SU-DHL-6 (cell line): ENCODE data around the gene SP140L.
"Not testable (repeated sequence)": the region's sequence is repeated elsewhere in the genome, so short reads cannot be mapped to it uniquely, and the experiment has no call there.

Source experiments
- H2AFZ ChIP-seq: fragments of 200-600 bp; sonication (generic); 2 replicates; pipeline ENCODE4 v1.6.1; 2014; ENCODE audit warnings: low read depth, mild to moderate bottlenecking, moderate library complexity, mixed read lengths, antibody characterized with exemption, low read length; ENCODE audit not compliant: severe bottlenecking
- H3F3A ChIP-seq: fragments of 200-600 bp; shearing (Covaris generic); 2 replicates; pipeline ENCODE4 v1.6.0; 2016; ENCODE audit warnings: antibody characterized with exemption, mild to moderate bottlenecking; ENCODE audit not compliant: insufficient read depth
- H3K27ac ChIP-seq: fragments of 200-600 bp; sonication (generic); 2 replicates; pipeline ENCODE4 v1.5.1; 2016; ENCODE audit warnings: low read depth, mild to moderate bottlenecking, low read length, moderate library complexity, mixed read lengths
- H3K27me3 ChIP-seq: fragments of 200-600 bp; sonication (generic), shearing (Covaris generic); 2 replicates; pipeline ENCODE4 v1.6.0; 2014; ENCODE audit warnings: mild to moderate bottlenecking, low read length
- H3K36me3 ChIP-seq: fragments of 200-600 bp; sonication (generic); 2 replicates; pipeline ENCODE4 v1.6.1; 2014; ENCODE audit warnings: mild to moderate bottlenecking, low read length, mixed read lengths
- H3K4me2 ChIP-seq: fragments of 300-600, 200-600 bp; shearing (Covaris generic), sonication (generic); 2 replicates; pipeline ENCODE4 v1.6.0; 2014; ENCODE audit warnings: low read length, low read depth, mild to moderate bottlenecking; ENCODE audit not compliant: poor library complexity, severe bottlenecking
- H3K4me3 ChIP-seq: fragments of 200-600 bp; sonication (generic); 2 replicates; pipeline ENCODE4 v1.5.1; 2014; ENCODE audit warnings: antibody characterized with exemption, low read length, mild to moderate bottlenecking, mixed read lengths; ENCODE audit not compliant: insufficient read depth, poor library complexity, severe bottlenecking
- H3K79me2 ChIP-seq: fragments of 200-600 bp; sonication (generic); 2 replicates; pipeline ENCODE4 v1.6.1; 2014; ENCODE audit warnings: mild to moderate bottlenecking, low read length, moderate library complexity; ENCODE audit not compliant: insufficient read depth
- H3K9ac ChIP-seq: fragments of 200-600 bp; sonication (generic); 2 replicates; pipeline ENCODE4 v1.7.0; 2014; ENCODE audit warnings: mild to moderate bottlenecking, low read length
- H3K9me2 ChIP-seq: fragments of 200-600 bp; sonication (generic); replicated peaks from 2 replicates; pipeline ENCODE4 v1.6.1; 2014; ENCODE audit warnings: low read length; ENCODE audit not compliant: insufficient read depth
- H3K9me3 ChIP-seq: fragments of 200-600 bp; sonication (generic); 2 replicates; pipeline ENCODE4 v1.6.1; 2014; ENCODE audit warnings: low read length, mixed read lengths; ENCODE audit not compliant: insufficient read depth
- H4K20me1 ChIP-seq: fragments of 200-600 bp; sonication (generic); 2 replicates; pipeline ENCODE4 v1.6.1; 2014; ENCODE audit warnings: low read depth, mild to moderate bottlenecking, antibody characterized with exemption, low read length, moderate library complexity, mixed read lengths
- EZH2phosphoT487 ChIP-seq: fragments of 200-600 bp; sonication (generic), shearing (Covaris generic); conservative IDR thresholded peaks from 2 replicates; pipeline ENCODE4 v1.6.1; 2018; ENCODE audit warnings: mild to moderate bottlenecking, antibody characterized with exemption, low read length, moderate library complexity, mixed read lengths
- TF ChIP-seq, protein P1 (sequence below): fragments of 200-600 bp; sonication (generic); IDR thresholded peaks from one replicate; pipeline ENCODE4 v1.5.1; 2017; ENCODE audit warnings: antibody characterized with exemption, mild to moderate bottlenecking, low read length, moderate library complexity; ENCODE audit not compliant: insufficient read depth, poor library complexity, severe bottlenecking

The SP140L gene

DNA sequence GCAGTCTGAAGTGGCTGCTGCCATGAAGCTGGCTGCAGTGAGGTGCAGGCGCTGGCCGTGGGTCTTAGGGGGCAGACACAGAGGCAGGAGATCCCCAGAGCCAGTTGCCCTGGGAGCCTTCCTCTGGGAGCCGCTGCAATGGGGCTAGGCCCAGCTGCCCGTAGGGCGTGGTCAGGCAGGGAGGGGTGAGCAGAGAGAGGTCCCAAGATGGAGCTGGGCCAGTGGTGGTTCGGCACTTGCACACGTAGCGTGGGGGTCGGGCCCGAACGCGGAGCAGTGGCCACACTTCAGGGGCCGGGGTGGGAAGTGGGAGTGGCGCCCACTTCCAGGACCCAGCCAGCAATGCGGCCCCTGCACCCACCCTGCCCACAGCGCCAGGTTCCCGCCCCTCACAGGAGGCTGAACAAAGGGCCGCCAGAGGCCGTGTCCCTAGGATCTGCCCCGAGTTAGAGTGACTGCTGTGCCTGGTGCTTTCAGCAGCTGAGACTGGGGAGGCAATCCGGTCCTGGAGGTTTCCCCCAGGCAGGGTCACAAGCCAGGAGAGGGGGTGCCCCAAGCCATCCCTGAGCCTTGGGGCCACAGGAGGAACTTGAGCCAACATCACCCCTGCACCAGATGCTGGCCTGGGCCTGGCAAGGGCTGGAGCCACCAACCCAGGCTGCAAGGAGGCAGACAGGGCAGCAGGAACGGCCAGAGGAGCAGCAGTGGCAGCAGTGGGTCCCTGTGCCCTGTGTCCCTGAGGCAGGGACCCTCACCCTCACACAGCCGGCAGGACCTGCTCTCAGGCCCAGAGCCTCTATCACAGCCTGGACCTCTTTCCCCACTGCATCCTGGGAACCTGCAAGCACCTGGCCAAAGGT lies 21.3 kb upstream of the SP140L start:
- TF ChIP-seq, protein P1, sequence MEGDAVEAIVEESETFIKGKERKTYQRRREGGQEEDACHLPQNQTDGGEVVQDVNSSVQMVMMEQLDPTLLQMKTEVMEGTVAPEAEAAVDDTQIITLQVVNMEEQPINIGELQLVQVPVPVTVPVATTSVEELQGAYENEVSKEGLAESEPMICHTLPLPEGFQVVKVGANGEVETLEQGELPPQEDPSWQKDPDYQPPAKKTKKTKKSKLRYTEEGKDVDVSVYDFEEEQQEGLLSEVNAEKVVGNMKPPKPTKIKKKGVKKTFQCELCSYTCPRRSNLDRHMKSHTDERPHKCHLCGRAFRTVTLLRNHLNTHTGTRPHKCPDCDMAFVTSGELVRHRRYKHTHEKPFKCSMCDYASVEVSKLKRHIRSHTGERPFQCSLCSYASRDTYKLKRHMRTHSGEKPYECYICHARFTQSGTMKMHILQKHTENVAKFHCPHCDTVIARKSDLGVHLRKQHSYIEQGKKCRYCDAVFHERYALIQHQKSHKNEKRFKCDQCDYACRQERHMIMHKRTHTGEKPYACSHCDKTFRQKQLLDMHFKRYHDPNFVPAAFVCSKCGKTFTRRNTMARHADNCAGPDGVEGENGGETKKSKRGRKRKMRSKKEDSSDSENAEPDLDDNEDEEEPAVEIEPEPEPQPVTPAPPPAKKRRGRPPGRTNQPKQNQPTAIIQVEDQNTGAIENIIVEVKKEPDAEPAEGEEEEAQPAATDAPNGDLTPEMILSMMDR: no peak
- TF ChIP-seq EZH2phosphoT487: no peak
- Histone ChIP-seq H3K27me3 (no peaks in the 10 kb centered on the region), H3K9ac (no peak overlapping the region), H3K4me2 (no peak overlapping the region), H3K9me2 (no peaks in the 10 kb centered on the region), H3K36me3 (no peaks in the 10 kb centered on the region), H2AFZ (no peak overlapping the region), H3K27ac (no peak overlapping the region), H3K79me2 (no peaks in the 10 kb centered on the region), H4K20me1 (no peaks in the 10 kb centered on the region), H3K4me3 (no peak overlapping the region), H3F3A (no peaks in the 10 kb centered on the region), H3K9me3 (no peaks in the 10 kb centered on the region)

- H3K36me3 ChIP-seq: no peaks in the 10 kb centered on the region
- no peak overlapping the region for H3K9ac ChIP-seq
- H3K9me3 ChIP-seq: no peaks in the 10 kb centered on the region
- H3K27me3 ChIP-seq: no peaks in the 10 kb centered on the region
- H3K4me2 ChIP-seq: no peak overlapping the region
- no peak overlapping the region for H3K27ac ChIP-seq
- H3K9me2 ChIP-seq: no peaks in the 10 kb centered on the region
- no peaks in the 10 kb centered on the region for H3F3A ChIP-seq
- no peaks in the 10 kb centered on the region for H4K20me1 ChIP-seq
- H3K79me2 ChIP-seq: no peaks in the 10 kb centered on the region
- TF ChIP-seq, protein P1: no peak
- H2AFZ ChIP-seq: no peak overlapping the region
- no peak overlapping the region for H3K4me3 ChIP-seq
Observed at GRCh38 chr2:230306474-230306873, 20.5 kb upstream of the SP140L start.

GRCh38 chr2:230307485-230307884 lies 19.5 kb upstream of the SP140L start:
- no peak overlapping the region for H2AFZ ChIP-seq
- H4K20me1 ChIP-seq: no peaks in the 10 kb centered on the region
- H3K27ac ChIP-seq: no peak overlapping the region
- no peaks in the 10 kb centered on the region for H3K9me3 ChIP-seq
- H3K36me3 ChIP-seq: 0 out of 2 replicates have a peak, but pooled peaks cover 4% of the 10 kb centered on the region
- H3K27me3 ChIP-seq: no peaks in the 10 kb centered on the region
- no peaks in the 10 kb centered on the region for H3K9me2 ChIP-seq
- H3K79me2 ChIP-seq: no peaks in the 10 kb centered on the region
- no peak for TF ChIP-seq EZH2phosphoT487
- H3K4me2 ChIP-seq: no peak overlapping the region
- no peak overlapping the region for H3K4me3 ChIP-seq
- H3F3A ChIP-seq: no peaks in the 10 kb centered on the region
- no peak overlapping the region for H3K9ac ChIP-seq

GRCh38 chr2:230308402-230309000 lies 18.5 kb upstream of the SP140L start:
- Histone ChIP-seq H3K27ac (no peak overlapping the region), H3K36me3 (0 out of 2 replicates have a peak, but pooled peaks cover 8% of the 10 kb centered on the region), H2AFZ (no peak overlapping the region), H3K9me3 (no peaks in the 10 kb centered on the region), H3K4me3 (no peak overlapping the region), H3K27me3 (no peaks in the 10 kb centered on the region), H3K9ac (no peak overlapping the region), H3K79me2 (no peaks in the 10 kb centered on the region), H3K9me2 (no peaks in the 10 kb centered on the region), H3K4me2 (no peak overlapping the region), H3F3A (no peaks in the 10 kb centered on the region), H4K20me1 (no peaks in the 10 kb centered on the region)
- no peak for TF ChIP-seq EZH2phosphoT487
- TF ChIP-seq, protein P1: no peak

GRCh38 chr2:230310792-230311191 lies 16.2 kb upstream of the SP140L start:
- H3K9me3 ChIP-seq, H3K4me3 ChIP-seq, H3K9ac ChIP-seq, H3K79me2 ChIP-seq, H3K27me3 ChIP-seq, H2AFZ ChIP-seq, H3K4me2 ChIP-seq, H3F3A ChIP-seq, H3K36me3 ChIP-seq, H3K27ac ChIP-seq, H3K9me2 ChIP-seq, H4K20me1 ChIP-seq: not testable (repeated sequence)
